HepG2 (cell line): ENCODE results near the gene SLC10A1.

Source experiments
- CBFB ChIP-seq: sonication (generic); formaldehyde crosslinking; IDR thresholded peaks from 2 replicates; pipeline ENCODE4 v1.4.0; 2020; ENCODE audit warnings: missing genetic modification reagents
- CBX1 ChIP-seq: IDR thresholded peaks from one replicate; pipeline ENCODE4 v1.6.1; 2016; ENCODE audit warnings: antibody characterized with exemption, low read depth
- KDM4B ChIP-seq: sonication (generic); formaldehyde crosslinking; IDR thresholded peaks from 2 replicates; pipeline ENCODE4 v1.4.0; 2020; ENCODE audit warnings: missing genetic modification reagents
- NFYB ChIP-seq: sonication (generic); formaldehyde crosslinking; IDR thresholded peaks from 2 replicates; pipeline ENCODE4 v1.4.0; 2020; ENCODE audit warnings: missing genetic modification reagents
- NR1H2 ChIP-seq: sonication (generic); formaldehyde crosslinking; IDR thresholded peaks from 2 replicates; pipeline ENCODE4 v1.8.1; 2022; ENCODE audit warnings: low read depth, missing genetic modification reagents, borderline replicate concordance
- RBM39 ChIP-seq: fragments of 200-400 bp; formaldehyde crosslinking; IDR thresholded peaks from one replicate; pipeline ENCODE4 v1.6.1; 2018; ENCODE audit warnings: antibody characterized with exemption, mild to moderate bottlenecking, low read depth, low read length; ENCODE audit not compliant: poor library complexity, severe bottlenecking
- TF ChIP-seq, protein P1 (sequence below): sonication (generic); formaldehyde crosslinking; IDR thresholded peaks from 2 replicates; pipeline ENCODE4 v1.4.0; 2020; ENCODE audit warnings: missing genetic modification reagents, borderline replicate concordance

DNA sequence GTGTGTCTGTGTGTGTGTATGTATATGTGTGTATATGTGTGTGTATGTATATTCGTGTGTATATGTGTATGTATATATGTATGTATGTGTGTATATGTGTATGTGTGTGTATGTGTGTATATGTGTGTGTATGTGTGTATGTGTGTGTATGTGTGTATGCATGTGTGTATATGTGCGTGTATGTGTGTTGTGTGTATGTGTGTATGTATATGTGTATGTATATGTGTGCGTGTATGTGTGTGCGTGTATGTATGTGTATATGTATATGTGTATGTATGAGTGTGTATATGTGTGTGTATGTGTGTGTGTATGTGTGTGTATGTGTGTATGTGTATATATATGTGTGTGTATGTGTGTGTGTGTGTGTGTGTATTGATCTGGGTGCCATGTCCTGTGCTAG lies 31.8 kb upstream of the SLC10A1 start:
- TF ChIP-seq NFYB (CRISPR knock-in tag) (no peak), KDM4B (CRISPR knock-in tag) (no peak), NR1H2 (CRISPR knock-in tag) (no peak), CBX1 (no peak), CBFB (no peak), RBM39 (no peak)
- TF ChIP-seq, protein P1, sequence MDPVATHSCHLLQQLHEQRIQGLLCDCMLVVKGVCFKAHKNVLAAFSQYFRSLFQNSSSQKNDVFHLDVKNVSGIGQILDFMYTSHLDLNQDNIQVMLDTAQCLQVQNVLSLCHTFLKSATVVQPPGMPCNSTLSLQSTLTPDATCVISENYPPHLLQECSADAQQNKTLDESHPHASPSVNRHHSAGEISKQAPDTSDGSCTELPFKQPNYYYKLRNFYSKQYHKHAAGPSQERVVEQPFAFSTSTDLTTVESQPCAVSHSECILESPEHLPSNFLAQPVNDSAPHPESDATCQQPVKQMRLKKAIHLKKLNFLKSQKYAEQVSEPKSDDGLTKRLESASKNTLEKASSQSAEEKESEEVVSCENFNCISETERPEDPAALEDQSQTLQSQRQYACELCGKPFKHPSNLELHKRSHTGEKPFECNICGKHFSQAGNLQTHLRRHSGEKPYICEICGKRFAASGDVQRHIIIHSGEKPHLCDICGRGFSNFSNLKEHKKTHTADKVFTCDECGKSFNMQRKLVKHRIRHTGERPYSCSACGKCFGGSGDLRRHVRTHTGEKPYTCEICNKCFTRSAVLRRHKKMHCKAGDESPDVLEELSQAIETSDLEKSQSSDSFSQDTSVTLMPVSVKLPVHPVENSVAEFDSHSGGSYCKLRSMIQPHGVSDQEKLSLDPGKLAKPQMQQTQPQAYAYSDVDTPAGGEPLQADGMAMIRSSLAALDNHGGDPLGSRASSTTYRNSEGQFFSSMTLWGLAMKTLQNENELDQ (CRISPR knock-in tag): no peak
